ENCODE data around the gene KEAP1. TPM values are rescaled to one million over a fixed set of nuclear protein-coding genes. Genes with fewer than 3 reads are reported as not detected.
"Not testable (repeated sequence)": the region's sequence is repeated elsewhere in the genome, so short reads cannot be mapped to it uniquely, and the experiment has no call there.

KEAP1 gene
- total and polyA plus RNA-seq, 10 of the 15 experiments (the other 5 are each of a cell fraction or from before 2014, with no cell fraction given): 1.4 to 87.7 (median 48.6) TPM

DNA sequence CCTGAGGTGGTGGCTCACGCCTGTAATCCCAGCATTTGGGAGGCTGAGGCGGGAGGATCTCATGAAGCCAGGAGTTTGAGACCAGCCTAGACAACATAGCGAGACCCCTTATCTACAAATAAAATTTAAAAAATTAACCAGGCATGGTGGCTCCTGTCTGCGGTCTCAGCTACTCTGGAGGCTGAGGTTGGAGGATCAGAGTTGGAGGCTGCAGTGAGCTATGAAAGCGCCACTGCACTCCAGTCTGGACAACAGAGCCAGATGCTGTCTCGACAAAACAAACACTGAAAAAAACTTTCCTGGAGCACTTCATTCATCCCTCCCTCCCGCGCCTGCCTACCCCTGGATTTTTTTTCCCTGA, 39.9 kb upstream of the KEAP1 start:
- intact Hi-C loops (cut with micrococcal nuclease; ENCODE audit: unreplicated experiment) (loop anchor here (1.0 kb wide), 1 partner anchor 23 kb away; the partner anchor contains the start of gene KRI1), in situ Hi-C loops (cut with MboI) (no loop called here)
- DNase-seq (ENCODE audit: low read depth, low spot score) (no peak), ATAC-seq (no peak), FAIRE-seq (peak; percentile 27)
- H3K36me3 ChIP-seq (ENCODE audit: control insufficient read depth in 2 of 2, insufficient read depth in 2 of 2, low read length in 1 of 2): peaks cover 0 to 1% of the 10 kb centered on the region in 2 experiments; a peak in 2 of 4 replicates
- BruUV-seq (replicated peaks): no TSS peak
- no peaks in the 10 kb centered on the region for H3K9me3 ChIP-seq (replicated peaks; ENCODE audit: control insufficient read depth, insufficient read depth, low read length)
- H3K27me3 ChIP-seq (replicated peaks in 1 of 2; ENCODE audit: control insufficient read depth in 2 of 2, insufficient read depth in 2 of 2, low read length in 1 of 2): peaks cover 0 to 4% of the 10 kb centered on the region in 2 experiments; a peak in 1 of 4 replicates
- H3K4me1 ChIP-seq (ENCODE audit: control insufficient read depth, insufficient read depth, low read length): peaks cover 11% of the 10 kb centered on the region
- H3K79me2 ChIP-seq (ENCODE audit: control insufficient read depth, insufficient read depth, low read length): peaks cover 11% of the 10 kb centered on the region
- RAD21 ChIA-PET (ENCODE audit: unreplicated experiment): interaction anchor here (0.7 to 3.1 kb wide), 7 partner anchors 10 to 128 kb away, joined by 3 to 16 read pairs (median 4); partner anchors contain the start of gene CDKN2D
- CTCF ChIA-PET: interaction anchor here (0.8 to 3.4 kb wide), 9 partner anchors 26 to 174 kb away, joined by 3 to 35 read pairs (median 7); partner anchors contain the start of genes CDC37, CDKN2D, DNM2 and QTRT1
- H3K27ac ChIP-seq (ENCODE audit: control insufficient read depth, insufficient read depth): no peak overlapping the region
- peak overlapping the region; percentile 93 for H3K4me2 ChIP-seq (ENCODE audit: control insufficient read depth, insufficient read depth)
- TF ChIP-seq POU2F2 (IDR thresholded peaks at IDR 0.05; ENCODE audit: borderline replicate concordance, low read depth, low read length): no peak
- TF ChIP-seq ZNF24 (IDR thresholded peaks at IDR 0.05): no peak
- no peak for TF ChIP-seq ATF7 (IDR thresholded peaks at IDR 0.05; ENCODE audit: low read depth)
- no peak for TF ChIP-seq MEF2A (IDR thresholded peaks at IDR 0.05; ENCODE audit: insufficient read depth, low read depth, low read length)
- 0 out of 2 replicates have a peak, but pooled peaks have one; percentile 33 for TF ChIP-seq SMARCA5 (IDR thresholded peaks at IDR 0.05)
- H3K9ac ChIP-seq (ENCODE audit: control insufficient read depth, insufficient read depth, low read length): no peak overlapping the region
- 66% methylated on average over 8 of the region's 8 CpGs for WGBS (ENCODE audit: insufficient coverage, insufficient replicate concordance, low lambda C conversion rate, missing lambda C conversion rate)
- no peak overlapping the region for H2AFZ ChIP-seq (ENCODE audit: control insufficient read depth, low read depth, low read length)
- SMC1A ChIA-PET (ENCODE audit: uncharacterized antibody, unreplicated experiment): interaction anchor here (0.8 to 1.7 kb wide), 5 partner anchors 24 to 157 kb away, joined by 3 to 7 read pairs (median 4); no protein-coding TSS in a partner anchor
- POLR2A ChIA-PET: interaction anchor here (0.7 to 2.5 kb wide), 6 partner anchors 9 to 157 kb away, joined by 3 to 6 read pairs (median 4); no protein-coding TSS in a partner anchor
- no peaks in the 10 kb centered on the region for H4K20me1 ChIP-seq (ENCODE audit: control insufficient read depth, insufficient read depth)
- H3K4me3 ChIP-seq: peak overlapping the region; percentile 93; the same call in 1 of the 2 replicates

DNA sequence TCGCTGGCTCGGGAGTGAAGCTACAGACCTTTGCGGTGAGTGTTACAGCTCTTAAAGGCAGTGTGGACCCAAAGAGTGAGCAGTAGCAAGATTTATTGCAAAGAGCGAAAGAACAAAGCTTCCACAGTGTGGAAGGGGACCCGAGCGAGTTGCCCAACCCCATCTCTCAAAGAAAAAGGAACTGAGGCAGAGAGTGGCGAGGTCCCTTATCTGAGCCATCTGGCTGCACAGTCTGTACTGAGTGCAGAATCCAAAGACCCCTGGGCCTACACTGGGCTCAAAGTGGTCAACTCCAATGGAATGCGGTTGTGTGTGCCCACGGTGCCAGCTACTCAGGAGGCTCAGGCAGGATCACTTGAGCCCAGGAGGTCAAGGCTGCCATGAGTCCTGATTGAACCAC, 35.9 kb upstream of the KEAP1 start:
- H3K4me1 ChIP-seq (ENCODE audit: control insufficient read depth, insufficient read depth, low read length); RAD21 ChIA-PET (ENCODE audit: unreplicated experiment); SMC1A ChIA-PET (ENCODE audit: uncharacterized antibody, unreplicated experiment); H3K9me3 ChIP-seq (replicated peaks; ENCODE audit: control insufficient read depth, insufficient read depth, low read length); H3K4me3 ChIP-seq; intact Hi-C loops (cut with micrococcal nuclease; ENCODE audit: unreplicated experiment); H3K9ac ChIP-seq (ENCODE audit: control insufficient read depth, insufficient read depth, low read length); H3K4me2 ChIP-seq (ENCODE audit: control insufficient read depth, insufficient read depth); DNase-seq (ENCODE audit: low read depth, low spot score); H2AFZ ChIP-seq (ENCODE audit: control insufficient read depth, low read depth, low read length); H3K27ac ChIP-seq (ENCODE audit: control insufficient read depth, insufficient read depth); H4K20me1 ChIP-seq (ENCODE audit: control insufficient read depth, insufficient read depth); H3K36me3 ChIP-seq (ENCODE audit: control insufficient read depth in 2 of 2, insufficient read depth in 2 of 2, low read length in 1 of 2); H3K27me3 ChIP-seq (replicated peaks in 1 of 2; ENCODE audit: control insufficient read depth in 2 of 2, insufficient read depth in 2 of 2, low read length in 1 of 2); POLR2A ChIA-PET; in situ Hi-C loops (cut with MboI); BruUV-seq (replicated peaks); FAIRE-seq; H3K79me2 ChIP-seq (ENCODE audit: control insufficient read depth, insufficient read depth, low read length); ATAC-seq: not testable (repeated sequence)
- CTCF ChIA-PET: interaction anchor here (0.6 to 1.7 kb wide), 2 partner anchors 11 to 162 kb away, joined by 3 read pairs; partner anchors contain the start of gene QTRT1
- WGBS (ENCODE audit: insufficient coverage, insufficient replicate concordance, low lambda C conversion rate, missing lambda C conversion rate): 19% methylated on average over 9 of the region's 9 CpGs

Data from GM12878 (cell line).